Measurements from ENCODE around the gene AP4M1.

GRCh38 chr7:100122568-100122967, 21.1 kb downstream of the AP4M1 start:
- TF ChIP-seq, protein P1, sequence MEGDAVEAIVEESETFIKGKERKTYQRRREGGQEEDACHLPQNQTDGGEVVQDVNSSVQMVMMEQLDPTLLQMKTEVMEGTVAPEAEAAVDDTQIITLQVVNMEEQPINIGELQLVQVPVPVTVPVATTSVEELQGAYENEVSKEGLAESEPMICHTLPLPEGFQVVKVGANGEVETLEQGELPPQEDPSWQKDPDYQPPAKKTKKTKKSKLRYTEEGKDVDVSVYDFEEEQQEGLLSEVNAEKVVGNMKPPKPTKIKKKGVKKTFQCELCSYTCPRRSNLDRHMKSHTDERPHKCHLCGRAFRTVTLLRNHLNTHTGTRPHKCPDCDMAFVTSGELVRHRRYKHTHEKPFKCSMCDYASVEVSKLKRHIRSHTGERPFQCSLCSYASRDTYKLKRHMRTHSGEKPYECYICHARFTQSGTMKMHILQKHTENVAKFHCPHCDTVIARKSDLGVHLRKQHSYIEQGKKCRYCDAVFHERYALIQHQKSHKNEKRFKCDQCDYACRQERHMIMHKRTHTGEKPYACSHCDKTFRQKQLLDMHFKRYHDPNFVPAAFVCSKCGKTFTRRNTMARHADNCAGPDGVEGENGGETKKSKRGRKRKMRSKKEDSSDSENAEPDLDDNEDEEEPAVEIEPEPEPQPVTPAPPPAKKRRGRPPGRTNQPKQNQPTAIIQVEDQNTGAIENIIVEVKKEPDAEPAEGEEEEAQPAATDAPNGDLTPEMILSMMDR (IDR thresholded peaks at IDR 0.05): no peak
- no peak for TF ChIP-seq POLR2A (IDR thresholded peaks at IDR 0.05)
